K562 (cell line): ENCODE measurements around the gene KCNAB2. TPM values are rescaled to one million over a fixed set of nuclear protein-coding genes. Genes with fewer than 3 reads are reported as not detected.

Experiments used
- ATAC-seq: fragments of 200-7000 bp; cut with Tn5 transposase; 3 replicates; pipeline ENCODE4 v1.9.1; 2020; ENCODE audit warnings: moderate library complexity
- BruUV-seq: library from RNA; stranded (reverse); fragments of 400-500 nt; replicated peaks from 2 replicates; lab custom pipeline; 2021; lab: Mats Ljungman, UMichigan
- CTCF ChIA-PET: fragments of 300-600 bp; formaldehyde crosslinking; extraction: SDS; loops from one replicate; lab custom pipeline; 2021; ENCODE audit warnings: low intra/inter-chr PET ratio; lab: Yijun Ruan, JAX
- POLR2A ChIA-PET: fragments of 300-600, 350-650 bp; sonication (Branson Sonifier 250); formaldehyde crosslinking; extraction: SDS; loops from one replicate; lab custom pipeline; 2021; ENCODE audit warnings: antibody characterized with exemption, inconsistent platforms; lab: Yijun Ruan, JAX
- DNase-seq, 4 experiments: peaks; one replicate each; pipeline versions ENCODE4 v3.0.0 to v3.0.0-alpha.2; 2011 to 2018; ENCODE audit warnings: low spot score in 3 of 4, mixed read lengths in 3 of 4; ENCODE audit errors: extremely low read depth in 1 of 4
- FAIRE-seq: peaks from 2 replicates; lab custom pipeline; 2011; peaks lifted over from hg19 to GRCh38; lab: Jason Lieb, UNC
- H2AFZ ChIP-seq: 2 replicates; pipeline ENCODE4 v1.6.0; 2011; ENCODE audit warnings: low read depth, low read length, control low read depth, inconsistent platforms
- H3K27ac ChIP-seq: fragments of 200-600 bp; 3 replicates; pipeline ENCODE4 v1.8.0; 2011; ENCODE audit warnings: low read depth, mild to moderate bottlenecking, control low read depth, inconsistent platforms, low read length, moderate library complexity, mixed read lengths; ENCODE audit errors: extremely low read depth
- H3K27me3 ChIP-seq, 2 experiments: fragments of 300-600 bp in 1 of 2; 2 replicates in 1 of 2; 3 replicates in 1 of 2; pipeline versions ENCODE4 v1.6.0 to v1.8.0; 2011; ENCODE audit warnings: inconsistent platforms in 2 of 2, low read length in 2 of 2, mild to moderate bottlenecking in 1 of 2, mixed read lengths in 1 of 2, moderate library complexity in 1 of 2; ENCODE audit not compliant: control insufficient read depth in 2 of 2, insufficient read depth in 2 of 2
- H3K36me3 ChIP-seq: fragments of 300-600 bp; 3 replicates; pipeline ENCODE4 v1.8.0; 2011; ENCODE audit warnings: mild to moderate bottlenecking, low read length, inconsistent platforms; ENCODE audit not compliant: control insufficient read depth, insufficient read depth
- H3K4me1 ChIP-seq, 2 experiments: fragments of 200-600 bp in 1 of 2; replicated peaks in 1 of 2; 2 replicates in 1 of 2; 3 replicates in 1 of 2; pipeline versions ENCODE4 v1.5.1 to v1.8.0; 2011; ENCODE audit warnings: inconsistent platforms in 2 of 2, low read length in 2 of 2, mild to moderate bottlenecking in 1 of 2, mixed read lengths in 1 of 2, moderate library complexity in 1 of 2; ENCODE audit not compliant: control insufficient read depth in 2 of 2, insufficient read depth in 2 of 2
- H3K4me2 ChIP-seq: 2 replicates; pipeline ENCODE4 v1.6.1; 2011; ENCODE audit warnings: low read length, control low read depth, inconsistent platforms, mixed read lengths; ENCODE audit not compliant: insufficient read depth
- H3K4me3 ChIP-seq: fragments of 200-600 bp; sonication (generic), shearing (Covaris generic); 2 replicates; pipeline ENCODE4 v1.5.1; 2016; ENCODE audit warnings: control low read depth, inconsistent platforms
- H3K79me2 ChIP-seq: fragments of 200-600 bp; 3 replicates; pipeline ENCODE4 v1.8.0; 2011; ENCODE audit warnings: low read length, inconsistent platforms; ENCODE audit not compliant: control insufficient read depth, insufficient read depth
- H3K9ac ChIP-seq, 2 experiments: 2 replicates each; pipeline versions ENCODE4 v1.6.0 to v1.6.1; 2011; ENCODE audit warnings: low read depth in 2 of 2, low read length in 2 of 2, control low read depth in 1 of 2, inconsistent platforms in 1 of 2, mild to moderate bottlenecking in 1 of 2, mixed read lengths in 1 of 2; ENCODE audit not compliant: insufficient read depth in 1 of 2
- H3K9me1 ChIP-seq: one replicate; pipeline ENCODE4 v1.6.0; 2011; ENCODE audit warnings: inconsistent platforms, mild to moderate bottlenecking, low read length, moderate library complexity; ENCODE audit not compliant: control insufficient read depth, insufficient read depth
- H3K9me3 ChIP-seq: replicated peaks from 2 replicates; pipeline ENCODE4 v1.5.1; 2011; ENCODE audit warnings: low read depth, low read length, inconsistent platforms; ENCODE audit not compliant: control insufficient read depth, insufficient read depth
- H4K20me1 ChIP-seq: replicated peaks from 2 replicates; pipeline ENCODE4 v1.6.1; 2011; ENCODE audit warnings: low read length, inconsistent platforms, mixed read lengths; ENCODE audit not compliant: control insufficient read depth, insufficient read depth
- CBX1 ChIP-seq: sonication (generic); IDR thresholded peaks from 2 replicates; pipeline ENCODE4 v1.6.1; 2016; ENCODE audit warnings: antibody characterized with exemption, low read depth, mild to moderate bottlenecking
- HEY1 ChIP-seq: fragments of 250-450 bp; sonication (Bioruptor Pico); IDR thresholded peaks from 2 replicates; pipeline ENCODE4 v1.5.0; 2020; ENCODE audit warnings: mild to moderate bottlenecking, moderate library complexity, borderline replicate concordance
- OTX1 ChIP-seq: fragments of 450-650 bp; formaldehyde crosslinking; IDR thresholded peaks from 2 replicates; pipeline ENCODE4 v1.4.0; 2022; ENCODE audit warnings: mild to moderate bottlenecking
- ZNF444 ChIP-seq: fragments of 250-450 bp; sonication (Bioruptor Pico); IDR thresholded peaks from 2 replicates; pipeline ENCODE4 v1.4.0; 2020; ENCODE audit warnings: mild to moderate bottlenecking, moderate library complexity
- ZNF668 ChIP-seq: fragments of 250-450 bp; sonication (Bioruptor Pico); IDR thresholded peaks from 2 replicates; pipeline ENCODE4 v1.8.0; 2022; ENCODE audit warnings: mild to moderate bottlenecking, inconsistent platforms
- ZNF79 ChIP-seq: fragments of 250-450 bp; sonication (Bioruptor Pico); IDR thresholded peaks from 2 replicates; pipeline ENCODE4 v1.4.0; 2020; ENCODE audit warnings: low read depth, mild to moderate bottlenecking, moderate library complexity
- WGBS: fragments of 100-300 bp; shearing (Covaris generic); methylation state at CpG from one replicate; pipeline ENCODE4 v1.1.6; 2016; ENCODE audit warnings: low coverage, mixed read lengths; ENCODE audit not compliant: insufficient coverage; ENCODE audit errors: missing lambda C conversion rate; 5-methylcytosine and 5-hydroxymethylcytosine counted together
- in situ Hi-C: fragments of 300-500 bp; cut with MboI; formaldehyde crosslinking; loops from 4 replicates; pipeline ENCODE4 v1.15.0; 2018; ENCODE audit warnings: inconsistent platforms, mixed read lengths
- intact Hi-C: fragments of 100-400 bp; cut with micrococcal nuclease; formaldehyde crosslinking; loops from 2 replicates; pipeline ENCODE4 v1.14.2; 2022
- polyA plus RNA-seq, 8 experiments: library from polyadenylated mRNA; depleted of rRNA in 4 of 8; stranded (reverse) in 5 of 8; unstranded in 3 of 8; fragments of >200 nt; fragmentation: Nextera tagmentation in 2 of 8; fragmentation: Illumina TruSeq in 1 of 8; extraction: Ambion mirVana in 2 of 8; extraction: Trizol in 1 of 8; gene quantifications; 2 replicates each; pipeline versions ENCODE4 v1.2.1 to v1.2.3, GENCODE V29; 2011 to 2014; ENCODE audit warnings: inconsistent platforms in 1 of 8, missing spikeins in 1 of 8
- total RNA-seq, 7 experiments: library from RNA; depleted of rRNA in 6 of 7; stranded (reverse); fragments of >200 nt in 6 of 7; fragmentation: Illumina TruSeq in 2 of 7; extraction: Trizol in 2 of 7; gene quantifications; 2 replicates each; pipeline versions ENCODE4 v1.2.1 to v1.2.3, GENCODE V29; 2011 to 2021; ENCODE audit warnings: low replicate concordance in 1 of 7

The KCNAB2 gene
- total and polyA plus RNA-seq, 9 of the 15 experiments (the other 6 are each of a cell fraction or from before 2014, with no cell fraction given): 1.8 to 15.8 (median 7.1) TPM

- Histone ChIP-seq H3K4me1 (peaks cover 22 to 67% of the 10 kb centered on the region in 2 experiments), H3K9me3 (no peaks in the 10 kb centered on the region), H3K9me1 (peaks cover 6% of the 10 kb centered on the region), H3K27ac (no peak overlapping the region), H3K4me3 (no peak overlapping the region), H3K36me3 (no peaks in the 10 kb centered on the region), H3K4me2 (no peak overlapping the region), H3K79me2 (no peaks in the 10 kb centered on the region; the same call in 2 of the 3 replicates), H4K20me1 (peaks cover 40% of the 10 kb centered on the region), H2AFZ (no peak overlapping the region), H3K27me3 (no peaks in the 10 kb centered on the region)
- ChIA-PET POLR2A (interaction anchor here (0.6 to 0.9 kb wide), 3 partner anchors 12 to 58 kb away, joined by 3 read pairs; no protein-coding TSS in a partner anchor), CTCF (no interaction called here)
- BruUV-seq: no TSS peak
- no peak for FAIRE-seq
- in situ Hi-C loops (no loop called here), intact Hi-C loops (no loop called here)
- no peak for ATAC-seq
- WGBS: 75% methylated on average over 9 of the region's 11 CpGs
- DNase-seq: no peak
- TF ChIP-seq CBX1 (no peak), ZNF79 (CRISPR knock-in tag) (no peak), HEY1 (CRISPR knock-in tag) (no peak), OTX1 (CRISPR knock-in tag) (no peak), ZNF444 (CRISPR knock-in tag) (no peak), ZNF668 (no peak)
- TF ChIP-seq, all 486 proteins: peak for 0
- H3K9ac ChIP-seq: no peak overlapping the region
Measured at GRCh38 chr1:6004412-6005123, 41.1 kb upstream of the KCNAB2 start.
